Uterus (tissue), 2 donors: ENCODE results near the gene FBXW7.

ENCODE experiments used
- POLR2A ChIP-seq, 2 donors: fragments of 450-650 bp; IDR thresholded peaks; one replicate each; pipeline ENCODE4 v1.6.1; 2016; ENCODE audit warnings: antibody characterized with exemption in 2 of 2, mild to moderate bottlenecking in 1 of 2, moderate library complexity in 1 of 2
- TF ChIP-seq, protein P1 (sequence below), 4 experiments: fragments of 200-600 bp in 2 of 4; fragments of 450-650 bp in 2 of 4; sonication (generic) in 2 of 4; IDR thresholded peaks; one replicate each; pipeline ENCODE4 v1.5.1; 2016 to 2019; ENCODE audit warnings: antibody characterized with exemption in 4 of 4, mild to moderate bottlenecking in 2 of 4, moderate library complexity in 1 of 4

DNA sequence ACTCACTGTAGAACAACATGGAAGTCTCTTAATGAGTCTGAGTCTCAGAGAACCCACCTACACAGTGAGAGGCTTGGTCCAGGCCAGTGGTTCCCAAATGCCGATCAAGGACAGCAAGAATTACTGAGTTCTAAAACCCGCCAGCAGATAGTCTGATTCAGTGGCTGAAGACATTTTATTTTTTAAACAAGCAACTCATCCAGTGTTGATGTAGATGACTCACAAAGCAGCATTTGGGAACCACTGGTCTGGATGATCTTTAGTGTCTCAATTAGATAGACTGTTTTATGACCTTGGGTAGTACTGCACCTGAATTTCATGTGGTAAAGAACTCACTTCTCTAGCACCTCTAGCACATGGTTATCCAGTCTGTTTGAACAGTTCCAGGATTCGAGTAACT, 193.6 kb downstream of the FBXW7 start:
- no peak for TF ChIP-seq POLR2A (IDR thresholded peaks at IDR 0.05)
- TF ChIP-seq, protein P1, sequence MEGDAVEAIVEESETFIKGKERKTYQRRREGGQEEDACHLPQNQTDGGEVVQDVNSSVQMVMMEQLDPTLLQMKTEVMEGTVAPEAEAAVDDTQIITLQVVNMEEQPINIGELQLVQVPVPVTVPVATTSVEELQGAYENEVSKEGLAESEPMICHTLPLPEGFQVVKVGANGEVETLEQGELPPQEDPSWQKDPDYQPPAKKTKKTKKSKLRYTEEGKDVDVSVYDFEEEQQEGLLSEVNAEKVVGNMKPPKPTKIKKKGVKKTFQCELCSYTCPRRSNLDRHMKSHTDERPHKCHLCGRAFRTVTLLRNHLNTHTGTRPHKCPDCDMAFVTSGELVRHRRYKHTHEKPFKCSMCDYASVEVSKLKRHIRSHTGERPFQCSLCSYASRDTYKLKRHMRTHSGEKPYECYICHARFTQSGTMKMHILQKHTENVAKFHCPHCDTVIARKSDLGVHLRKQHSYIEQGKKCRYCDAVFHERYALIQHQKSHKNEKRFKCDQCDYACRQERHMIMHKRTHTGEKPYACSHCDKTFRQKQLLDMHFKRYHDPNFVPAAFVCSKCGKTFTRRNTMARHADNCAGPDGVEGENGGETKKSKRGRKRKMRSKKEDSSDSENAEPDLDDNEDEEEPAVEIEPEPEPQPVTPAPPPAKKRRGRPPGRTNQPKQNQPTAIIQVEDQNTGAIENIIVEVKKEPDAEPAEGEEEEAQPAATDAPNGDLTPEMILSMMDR (IDR thresholded peaks at IDR 0.05) = no peak
